SK-N-SH treated with all-trans-retinoic acid at 6 μM for 48 hours (cell line): ENCODE data around the gene OSBPL1A.

Experiments
- CREB5 ChIP-seq: fragments of 250-450 bp; sonication (Bioruptor Pico); IDR thresholded peaks from 2 replicates; pipeline ENCODE4 v1.5.1; 2020; ENCODE audit warnings: low read depth, mild to moderate bottlenecking, moderate library complexity
- ESRRG ChIP-seq: fragments of 250-450 bp; sonication (Bioruptor Pico); IDR thresholded peaks from 2 replicates; pipeline ENCODE4 v1.6.1; 2021; ENCODE audit warnings: mild to moderate bottlenecking
- ISL1 ChIP-seq: fragments of 250-450 bp; sonication (Bioruptor Pico); IDR thresholded peaks from 2 replicates; pipeline ENCODE4 v2.1.2; 2022; ENCODE audit warnings: mild to moderate bottlenecking, moderate library complexity
- POU6F1 ChIP-seq: fragments of 250-450 bp; sonication (Bioruptor Pico); IDR thresholded peaks from 2 replicates; pipeline ENCODE4 v1.8.0; 2021; ENCODE audit warnings: low read depth, mild to moderate bottlenecking, moderate library complexity, borderline replicate concordance

GRCh38 chr18:24443870-24444269 is 46.2 kb upstream of the OSBPL1A start:
- TF ChIP-seq POU6F1 (CRISPR knock-in tag) (no peak), CREB5 (CRISPR knock-in tag) (no peak), ISL1 (CRISPR knock-in tag) (no peak), ESRRG (no peak)
